HEK293 (cell line): Measurements from ENCODE around the gene CACNA2D3.

Source experiments
- CTCF ChIA-PET: fragments of 350-600 bp; formaldehyde crosslinking; extraction: SDS; loops from one replicate; lab custom pipeline; 2021; ENCODE audit warnings: antibody characterized with exemption; lab: Yijun Ruan, JAX
- POLR2A ChIA-PET: fragments of 300-600 bp; formaldehyde crosslinking; extraction: SDS; loops from one replicate; lab custom pipeline; 2020; ENCODE audit warnings: antibody characterized with exemption, inconsistent platforms; lab: Yijun Ruan, JAX
- H3K27ac ChIP-seq: fragments of 200-500 bp; sonication (Bioruptor generic); 2 replicates; pipeline ENCODE4 v1.5.1; 2014; ENCODE audit warnings: low read depth, low read length, control low read depth, inconsistent platforms; ENCODE audit errors: extremely low read depth
- H3K36me3 ChIP-seq, 2 experiments: fragments of 200-500 bp in 1 of 2; sonication (Bioruptor generic) in 1 of 2; 1 replicate in 1 of 2; 2 replicates in 1 of 2; pipeline ENCODE4 v1.5.1; 2014 to 2017; ENCODE audit warnings: inconsistent platforms in 2 of 2, low read length in 2 of 2; ENCODE audit not compliant: control insufficient read depth in 2 of 2, insufficient read depth in 1 of 2
- H3K4me1 ChIP-seq: fragments of 200-500 bp; sonication (Bioruptor generic); 2 replicates; pipeline ENCODE4 v1.5.1; 2014; ENCODE audit warnings: mild to moderate bottlenecking, low read length, inconsistent platforms; ENCODE audit not compliant: control insufficient read depth, insufficient read depth
- H3K4me3 ChIP-seq: 2 replicates; pipeline ENCODE4 v1.5.1; 2011; ENCODE audit warnings: low read depth, mild to moderate bottlenecking, control low read depth, low read length, moderate library complexity
- H3K9me3 ChIP-seq: fragments of 200-500 bp; sonication (Bioruptor generic); 2 replicates; pipeline ENCODE4 v1.5.1; 2014; ENCODE audit warnings: low read depth, low read length, inconsistent platforms; ENCODE audit not compliant: control insufficient read depth, insufficient read depth
- GLI2 ChIP-seq: fragments of 450-650 bp; formaldehyde crosslinking; IDR thresholded peaks from 2 replicates; pipeline ENCODE4; 2017; ENCODE audit warnings: missing biosample characterization, missing genetic modification characterization, low read depth, borderline replicate concordance
- HIC1 ChIP-seq: fragments of 450-650 bp; formaldehyde crosslinking; IDR thresholded peaks from 2 replicates; pipeline ENCODE4 v1.5.1; 2016; ENCODE audit warnings: missing biosample characterization, missing genetic modification characterization
- MEIS1 ChIP-seq: sonication (generic); formaldehyde crosslinking; IDR thresholded peaks from 2 replicates; pipeline ENCODE4 v1.8.1; 2022; ENCODE audit warnings: missing genetic modification reagents, mild to moderate bottlenecking, borderline replicate concordance
- PRDM10 ChIP-seq: fragments of 450-650 bp; formaldehyde crosslinking; IDR thresholded peaks from 2 replicates; pipeline ENCODE4 v1.5.1; 2016; ENCODE audit warnings: missing biosample characterization, missing genetic modification characterization
- PRDM6 ChIP-seq: fragments of 450-650 bp; formaldehyde crosslinking; IDR thresholded peaks from 2 replicates; pipeline ENCODE4 v1.5.1; 2017; ENCODE audit warnings: missing biosample characterization, missing genetic modification characterization
- SP2 ChIP-seq: fragments of 450-650 bp; formaldehyde crosslinking; IDR thresholded peaks from 2 replicates; pipeline ENCODE4 v1.5.1; 2016; ENCODE audit warnings: missing biosample characterization, missing genetic modification characterization
- ZNF23 ChIP-seq: fragments of 450-650 bp; formaldehyde crosslinking; IDR thresholded peaks from 2 replicates; pipeline ENCODE4 v1.5.1; 2016; ENCODE audit warnings: missing biosample characterization, missing genetic modification characterization, borderline replicate concordance
- ZNF24 ChIP-seq: fragments of 450-650 bp; formaldehyde crosslinking; IDR thresholded peaks from 2 replicates; pipeline ENCODE4 v1.5.1; 2016; ENCODE audit warnings: missing biosample characterization, missing genetic modification characterization
- ZNF596 ChIP-seq: fragments of 450-650 bp; IDR thresholded peaks from 2 replicates; pipeline ENCODE4 v1.5.0; 2018; ENCODE audit warnings: missing biosample characterization, mild to moderate bottlenecking, missing genetic modification characterization, moderate library complexity
- ZNF621 ChIP-seq: fragments of 450-650 bp; formaldehyde crosslinking; IDR thresholded peaks from 2 replicates; pipeline ENCODE4 v1.5.1; 2017; ENCODE audit warnings: missing biosample characterization, missing genetic modification characterization
- ZNF701 ChIP-seq: fragments of 450-650 bp; formaldehyde crosslinking; IDR thresholded peaks from 2 replicates; pipeline ENCODE4 v1.5.1; 2016; ENCODE audit warnings: missing biosample characterization, missing genetic modification characterization
- ZNF830 ChIP-seq: fragments of 450-650 bp; IDR thresholded peaks from 2 replicates; pipeline ENCODE4 v1.5.0; 2018; ENCODE audit warnings: missing biosample characterization, missing genetic modification characterization, low read depth, mild to moderate bottlenecking, moderate library complexity
- ZSCAN16 ChIP-seq: fragments of 450-650 bp; formaldehyde crosslinking; IDR thresholded peaks from 2 replicates; pipeline ENCODE4 v1.5.1; 2016; ENCODE audit warnings: missing biosample characterization, missing genetic modification characterization
- ZSCAN30 ChIP-seq: fragments of 450-650 bp; IDR thresholded peaks from 2 replicates; pipeline ENCODE4 v1.5.1; 2018; ENCODE audit warnings: missing biosample characterization, mild to moderate bottlenecking, missing genetic modification characterization, moderate library complexity
- TF ChIP-seq, protein P1 (sequence below): fragments of 450-650 bp; formaldehyde crosslinking; IDR thresholded peaks from 2 replicates; pipeline ENCODE4 v1.5.1; 2017; ENCODE audit warnings: missing biosample characterization, missing genetic modification characterization
- TF ChIP-seq, protein P2 (sequence below): fragments of 450-650 bp; formaldehyde crosslinking; IDR thresholded peaks from 2 replicates; pipeline ENCODE4 v1.5.1; 2016; ENCODE audit warnings: missing biosample characterization, missing genetic modification characterization

CACNA2D3 gene

GRCh38 chr3:55090291-55090690, 967.9 kb downstream of the CACNA2D3 start:
- CTCF ChIA-PET = no interaction called here
- Histone ChIP-seq H3K4me3 (no peak overlapping the region), H3K27ac (no peak overlapping the region), H3K9me3 (no peaks in the 10 kb centered on the region), H3K36me3 (no peaks in the 10 kb centered on the region), H3K4me1 (no peaks in the 10 kb centered on the region)
- TF ChIP-seq MEIS1 (no peak), ZSCAN30 (tag by site-specific recombination) (no peak), HIC1 (tag by site-specific recombination) (no peak), ZNF596 (tag by site-specific recombination) (no peak), PRDM6 (tag by site-specific recombination) (no peak), ZSCAN16 (tag by site-specific recombination) (no peak), PRDM10 (no peak), ZNF23 (tag by site-specific recombination) (no peak), ZNF830 (tag by site-specific recombination) (no peak), GLI2 (tag by site-specific recombination) (no peak), ZNF621 (tag by site-specific recombination) (no peak), SP2 (tag by site-specific recombination) (no peak), ZNF701 (no peak), ZNF24 (tag by site-specific recombination) (no peak)
- TF ChIP-seq, protein P1, sequence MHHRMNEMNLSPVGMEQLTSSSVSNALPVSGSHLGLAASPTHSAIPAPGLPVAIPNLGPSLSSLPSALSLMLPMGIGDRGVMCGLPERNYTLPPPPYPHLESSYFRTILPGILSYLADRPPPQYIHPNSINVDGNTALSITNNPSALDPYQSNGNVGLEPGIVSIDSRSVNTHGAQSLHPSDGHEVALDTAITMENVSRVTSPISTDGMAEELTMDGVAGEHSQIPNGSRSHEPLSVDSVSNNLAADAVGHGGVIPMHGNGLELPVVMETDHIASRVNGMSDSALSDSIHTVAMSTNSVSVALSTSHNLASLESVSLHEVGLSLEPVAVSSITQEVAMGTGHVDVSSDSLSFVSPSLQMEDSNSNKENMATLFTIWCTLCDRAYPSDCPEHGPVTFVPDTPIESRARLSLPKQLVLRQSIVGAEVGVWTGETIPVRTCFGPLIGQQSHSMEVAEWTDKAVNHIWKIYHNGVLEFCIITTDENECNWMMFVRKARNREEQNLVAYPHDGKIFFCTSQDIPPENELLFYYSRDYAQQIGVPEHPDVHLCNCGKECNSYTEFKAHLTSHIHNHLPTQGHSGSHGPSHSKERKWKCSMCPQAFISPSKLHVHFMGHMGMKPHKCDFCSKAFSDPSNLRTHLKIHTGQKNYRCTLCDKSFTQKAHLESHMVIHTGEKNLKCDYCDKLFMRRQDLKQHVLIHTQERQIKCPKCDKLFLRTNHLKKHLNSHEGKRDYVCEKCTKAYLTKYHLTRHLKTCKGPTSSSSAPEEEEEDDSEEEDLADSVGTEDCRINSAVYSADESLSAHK (tag by site-specific recombination) = no peak
- TF ChIP-seq, protein P2, sequence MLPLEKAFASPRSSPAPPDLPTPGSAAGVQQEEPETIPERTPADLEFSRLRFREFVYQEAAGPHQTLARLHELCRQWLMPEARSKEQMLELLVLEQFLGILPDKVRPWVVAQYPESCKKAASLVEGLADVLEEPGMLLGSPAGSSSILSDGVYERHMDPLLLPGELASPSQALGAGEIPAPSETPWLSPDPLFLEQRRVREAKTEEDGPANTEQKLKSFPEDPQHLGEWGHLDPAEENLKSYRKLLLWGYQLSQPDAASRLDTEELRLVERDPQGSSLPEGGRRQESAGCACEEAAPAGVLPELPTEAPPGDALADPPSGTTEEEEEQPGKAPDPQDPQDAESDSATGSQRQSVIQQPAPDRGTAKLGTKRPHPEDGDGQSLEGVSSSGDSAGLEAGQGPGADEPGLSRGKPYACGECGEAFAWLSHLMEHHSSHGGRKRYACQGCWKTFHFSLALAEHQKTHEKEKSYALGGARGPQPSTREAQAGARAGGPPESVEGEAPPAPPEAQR (tag by site-specific recombination) = no peak
- POLR2A ChIA-PET = no interaction called here
